ENCODE data around the gene LYG2. TPM values are rescaled to one million over a fixed set of nuclear protein-coding genes. Genes with fewer than 3 reads are reported as not detected.
"Not testable (repeated sequence)": the region's sequence is repeated elsewhere in the genome, so short reads cannot be mapped to it uniquely, and the experiment has no call there.

Gene LYG2
- total and polyA plus RNA-seq, 10 donors, result not detected

GRCh38 chr2:99249951-99250350 is 5.5 kb downstream of the LYG2 start:
- Histone ChIP-seq H3K27me3 (replicated peaks in 1 of 7) (no peaks in the 10 kb centered on the region), H3K9me3 (peaks cover 0 to 7% (median 2%) of the 10 kb centered on the region in 8 donors), H3K36me3 (no peaks in the 10 kb centered on the region), H3K4me1 (no peaks in the 10 kb centered on the region), H3K4me3 (no peak overlapping the region), H3K27ac (no peak overlapping the region)
- WGBS, 5 donors, result 84 to 98% (median 94%) methylated on average over 2 of the region's 2 CpGs
- intact Hi-C loops (cut with DNase I; ENCODE audit: low total_unique reads), result no loop called here
- TF ChIP-seq CTCF (IDR thresholded peaks at IDR 0.05 in 8 of 11, conservative IDR thresholded peaks at IDR 0.05 in 3 of 11), result no peak
- TF ChIP-seq POLR2A (IDR thresholded peaks at IDR 0.05), result no peak
- TF ChIP-seq POLR2AphosphoS5 (IDR thresholded peaks at IDR 0.05), result no peak
- DNase-seq, result no peak

- no peaks in the 10 kb centered on the region for H3K4me1 ChIP-seq
- TF ChIP-seq POLR2AphosphoS5 (IDR thresholded peaks at IDR 0.05) (no peak), CTCF (IDR thresholded peaks at IDR 0.05 in 8 of 11, conservative IDR thresholded peaks at IDR 0.05 in 3 of 11) (no peak), POLR2A (IDR thresholded peaks at IDR 0.05) (no peak)
- H3K4me3 ChIP-seq, result no peak overlapping the region
- intact Hi-C loops (cut with DNase I; ENCODE audit: low total_unique reads), result no loop called here
- 94 to 97% (median 95%) methylated on average over 6 of the region's 6 CpGs for WGBS, 5 donors
- H3K27ac ChIP-seq, result no peak overlapping the region
- DNase-seq, result no peak
- no peaks in the 10 kb centered on the region for H3K27me3 ChIP-seq (replicated peaks in 1 of 7)
- H3K9me3 ChIP-seq, result peaks cover 0 to 3% (median under 1%) of the 10 kb centered on the region in 8 donors
- no peaks in the 10 kb centered on the region for H3K36me3 ChIP-seq
Measured at GRCh38 chr2:99242151-99242550, 13.3 kb downstream of the LYG2 start.

GRCh38 chr2:99240431-99240830 is 15.0 kb downstream of the LYG2 start:
- Histone ChIP-seq H3K4me1 (no peaks in the 10 kb centered on the region), H3K9me3 (peaks cover 0 to 6% (median under 1%) of the 10 kb centered on the region in 8 donors), H3K27me3 (replicated peaks in 1 of 7) (no peaks in the 10 kb centered on the region), H3K36me3 (no peaks in the 10 kb centered on the region), H3K27ac (no peak overlapping the region), H3K4me3 (no peak overlapping the region)
- no peak for DNase-seq
- WGBS, 5 donors, result 82 to 85% (median 84%) methylated on average over 6 of the region's 6 CpGs
- intact Hi-C loops (cut with DNase I; ENCODE audit: low total_unique reads), result no loop called here
- TF ChIP-seq CTCF (IDR thresholded peaks at IDR 0.05 in 8 of 11, conservative IDR thresholded peaks at IDR 0.05 in 3 of 11), result no peak
- TF ChIP-seq POLR2A (IDR thresholded peaks at IDR 0.05), result no peak
- TF ChIP-seq POLR2AphosphoS5 (IDR thresholded peaks at IDR 0.05), result no peak

GRCh38 chr2:99238599-99238998 is 16.9 kb downstream of the LYG2 start:
- DNase-seq, result no peak
- H3K9me3 ChIP-seq, result peaks cover 0 to 15% (median 2%) of the 10 kb centered on the region in 8 donors
- no peaks in the 10 kb centered on the region for H3K36me3 ChIP-seq
- H3K27me3 ChIP-seq (replicated peaks in 1 of 7), result no peaks in the 10 kb centered on the region
- no peak overlapping the region for H3K27ac ChIP-seq
- TF ChIP-seq POLR2AphosphoS5 (IDR thresholded peaks at IDR 0.05), result no peak
- WGBS, 5 donors, result 93 to 97% (median 95%) methylated on average over 6 of the region's 6 CpGs
- intact Hi-C loops (cut with DNase I; ENCODE audit: low total_unique reads), result no loop called here
- no peaks in the 10 kb centered on the region for H3K4me1 ChIP-seq
- H3K4me3 ChIP-seq, result no peak overlapping the region

- H3K36me3 ChIP-seq; H3K27ac ChIP-seq; H3K4me3 ChIP-seq; H3K4me1 ChIP-seq; DNase-seq; intact Hi-C loops (cut with DNase I; ENCODE audit: low total_unique reads); H3K27me3 ChIP-seq (replicated peaks in 1 of 7): not testable (repeated sequence)
- H3K9me3 ChIP-seq, result peaks cover 0 to 50% (median 13%) of the 10 kb centered on the region in 8 donors
Measured at GRCh38 chr2:99233177-99233576, 22.3 kb downstream of the LYG2 start.
